ENCODE measurements around the gene PROSER2.

Gene PROSER2

GRCh38 chr10:11885437-11886137, 62.4 kb downstream of the PROSER2 start:
- Histone ChIP-seq H3K4me2 (ENCODE audit: low read length) (no peak overlapping the region), H3K27me3 (ENCODE audit: insufficient read depth, low read length) (no peaks in the 10 kb centered on the region), H3K27ac (ENCODE audit: low read depth, low read length) (no peak overlapping the region), H2BK120ac (ENCODE audit: insufficient read depth, low read length, poor library complexity) (no peak overlapping the region), H3K14ac (ENCODE audit: low read length) (no peak overlapping the region), H2AK5ac (ENCODE audit: low read length) (peak overlapping the region; percentile 34), H4K8ac (ENCODE audit: low read depth, low read length) (no peak overlapping the region), H2BK12ac (ENCODE audit: low read length) (peak overlapping the region; percentile 35), H3K79me1 (ENCODE audit: low read length) (peaks cover 14% of the 10 kb centered on the region), H3K18ac (ENCODE audit: low read length) (no peak overlapping the region), H2AFZ (ENCODE audit: insufficient read depth, low read length, poor library complexity) (no peak overlapping the region), H4K12ac (ENCODE audit: low read depth, low read length) (no peak overlapping the region), H3K4me3 (ENCODE audit: low read depth, low read length) (no peak overlapping the region), H2BK5ac (ENCODE audit: low read depth, low read length, poor library complexity) (no peak overlapping the region), H4K91ac (ENCODE audit: low read depth, low read length) (peak overlapping the region; percentile 44), H3K79me2 (ENCODE audit: control insufficient read depth, insufficient read depth, low read length, poor library complexity) (no peaks in the 10 kb centered on the region), H3K23ac (ENCODE audit: low read length) (no peak overlapping the region), H3K9me3 (ENCODE audit: insufficient read depth, low read depth, low read length) (no peaks in the 10 kb centered on the region), H3K9ac (ENCODE audit: low read length) (no peak overlapping the region), H3K4ac (ENCODE audit: low read depth, low read length) (no peak overlapping the region), H3K4me1 (ENCODE audit: control insufficient read depth in 1 of 2, insufficient read depth in 2 of 2, low read length in 2 of 2) (peaks cover 19 to 26% of the 10 kb centered on the region in 2 experiments), H3K36me3 (ENCODE audit: control insufficient read depth in 1 of 2, insufficient read depth in 2 of 2, low read length in 2 of 2) (no peaks in the 10 kb centered on the region)
- no CpG with 5 or more reads among the region's 13 CpGs for WGBS (ENCODE audit: extremely low coverage, insufficient coverage, insufficient read length)
- DNase-seq, result no peak

- Histone ChIP-seq H3K4me3 (ENCODE audit: low read depth, low read length) (no peak overlapping the region), H4K12ac (ENCODE audit: low read depth, low read length) (no peak overlapping the region), H2AFZ (ENCODE audit: insufficient read depth, low read length, poor library complexity) (no peak overlapping the region), H2BK5ac (ENCODE audit: low read depth, low read length, poor library complexity) (no peak overlapping the region), H3K9me3 (ENCODE audit: insufficient read depth, low read depth, low read length) (no peaks in the 10 kb centered on the region), H3K14ac (ENCODE audit: low read length) (no peak overlapping the region), H3K9ac (ENCODE audit: low read length) (no peak overlapping the region), H3K27ac (ENCODE audit: low read depth, low read length) (no peak overlapping the region), H3K79me1 (ENCODE audit: low read length) (peaks cover 13% of the 10 kb centered on the region), H3K79me2 (ENCODE audit: control insufficient read depth, insufficient read depth, low read length, poor library complexity) (no peaks in the 10 kb centered on the region), H3K4me1 (ENCODE audit: control insufficient read depth in 1 of 2, insufficient read depth in 2 of 2, low read length in 2 of 2) (peaks cover 15 to 23% of the 10 kb centered on the region in 2 experiments), H4K91ac (ENCODE audit: low read depth, low read length) (peak overlapping the region; percentile 44), H3K23ac (ENCODE audit: low read length) (no peak overlapping the region), H3K18ac (ENCODE audit: low read length) (no peak overlapping the region), H2BK12ac (ENCODE audit: low read length) (peak overlapping the region; percentile 35), H2BK120ac (ENCODE audit: insufficient read depth, low read length, poor library complexity) (no peak overlapping the region), H4K8ac (ENCODE audit: low read depth, low read length) (no peak overlapping the region), H3K4me2 (ENCODE audit: low read length) (no peak overlapping the region), H2AK5ac (ENCODE audit: low read length) (peak overlapping the region; percentile 34), H3K27me3 (ENCODE audit: insufficient read depth, low read length) (no peaks in the 10 kb centered on the region), H3K4ac (ENCODE audit: low read depth, low read length) (no peak overlapping the region), H3K36me3 (ENCODE audit: control insufficient read depth in 1 of 2, insufficient read depth in 2 of 2, low read length in 2 of 2) (no peaks in the 10 kb centered on the region)
- DNase-seq, result no peak
- WGBS (ENCODE audit: extremely low coverage, insufficient coverage, insufficient read length), result no CpG with 5 or more reads among the region's 6 CpGs
Measured at GRCh38 chr10:11886138-11886474, 63.0 kb downstream of the PROSER2 start.

- no peak overlapping the region for H2BK5ac ChIP-seq (ENCODE audit: low read depth, low read length, poor library complexity)
- no peak overlapping the region for H4K8ac ChIP-seq (ENCODE audit: low read depth, low read length)
- no peak overlapping the region for H2BK12ac ChIP-seq (ENCODE audit: low read length)
- no peak for DNase-seq
- no peak overlapping the region for H2AK5ac ChIP-seq (ENCODE audit: low read length)
- no peak overlapping the region for H3K9ac ChIP-seq (ENCODE audit: low read length)
- no peak overlapping the region for H3K4me2 ChIP-seq (ENCODE audit: low read length)
- H3K4ac ChIP-seq (ENCODE audit: low read depth, low read length), result no peak overlapping the region
- H2BK120ac ChIP-seq (ENCODE audit: insufficient read depth, low read length, poor library complexity), result no peak overlapping the region
- no peak overlapping the region for H2AFZ ChIP-seq (ENCODE audit: insufficient read depth, low read length, poor library complexity)
- H3K23ac ChIP-seq (ENCODE audit: low read length), result no peak overlapping the region
- H3K27me3 ChIP-seq (ENCODE audit: insufficient read depth, low read length), result no peaks in the 10 kb centered on the region
- H4K91ac ChIP-seq (ENCODE audit: low read depth, low read length), result peak overlapping the region; percentile 7
- H3K36me3 ChIP-seq (ENCODE audit: control insufficient read depth in 1 of 2, insufficient read depth in 2 of 2, low read length in 2 of 2), result no peaks in the 10 kb centered on the region
- no peak overlapping the region for H3K18ac ChIP-seq (ENCODE audit: low read length)
- peaks cover 10 to 17% of the 10 kb centered on the region in 2 experiments for H3K4me1 ChIP-seq (ENCODE audit: control insufficient read depth in 1 of 2, insufficient read depth in 2 of 2, low read length in 2 of 2)
- H3K79me1 ChIP-seq (ENCODE audit: low read length), result peaks cover 7% of the 10 kb centered on the region
- no CpG with 5 or more reads among the region's 12 CpGs for WGBS (ENCODE audit: extremely low coverage, insufficient coverage, insufficient read length)
- no peak overlapping the region for H3K4me3 ChIP-seq (ENCODE audit: low read depth, low read length)
- peak overlapping the region; percentile 1 for H3K14ac ChIP-seq (ENCODE audit: low read length)
- no peak overlapping the region for H4K12ac ChIP-seq (ENCODE audit: low read depth, low read length)
- H3K9me3 ChIP-seq (ENCODE audit: insufficient read depth, low read depth, low read length), result no peaks in the 10 kb centered on the region
- H3K27ac ChIP-seq (ENCODE audit: low read depth, low read length), result no peak overlapping the region
- no peaks in the 10 kb centered on the region for H3K79me2 ChIP-seq (ENCODE audit: control insufficient read depth, insufficient read depth, low read length, poor library complexity)
Measured at GRCh38 chr10:11886851-11887250, 63.7 kb downstream of the PROSER2 start.

GRCh38 chr10:11887381-11888227, 64.4 kb downstream of the PROSER2 start:
- no peak overlapping the region for H3K4ac ChIP-seq (ENCODE audit: low read depth, low read length)
- H3K27me3 ChIP-seq (ENCODE audit: insufficient read depth, low read length), result no peaks in the 10 kb centered on the region
- peak overlapping the region; percentile 7 for H4K91ac ChIP-seq (ENCODE audit: low read depth, low read length)
- H2BK12ac ChIP-seq (ENCODE audit: low read length), result no peak overlapping the region
- H3K14ac ChIP-seq (ENCODE audit: low read length), result no peak overlapping the region
- H3K9me3 ChIP-seq (ENCODE audit: insufficient read depth, low read depth, low read length), result no peaks in the 10 kb centered on the region
- no peak overlapping the region for H3K9ac ChIP-seq (ENCODE audit: low read length)
- no peaks in the 10 kb centered on the region for H3K79me2 ChIP-seq (ENCODE audit: control insufficient read depth, insufficient read depth, low read length, poor library complexity)
- no peak overlapping the region for H4K8ac ChIP-seq (ENCODE audit: low read depth, low read length)
- no peak overlapping the region for H2AK5ac ChIP-seq (ENCODE audit: low read length)
- peaks cover 4 to 10% of the 10 kb centered on the region in 2 experiments for H3K4me1 ChIP-seq (ENCODE audit: control insufficient read depth in 1 of 2, insufficient read depth in 2 of 2, low read length in 2 of 2)
- no peak for DNase-seq
- no peak overlapping the region for H2AFZ ChIP-seq (ENCODE audit: insufficient read depth, low read length, poor library complexity)
- no peak overlapping the region for H3K18ac ChIP-seq (ENCODE audit: low read length)
- no peak overlapping the region for H2BK120ac ChIP-seq (ENCODE audit: insufficient read depth, low read length, poor library complexity)
- peaks cover 7% of the 10 kb centered on the region for H3K79me1 ChIP-seq (ENCODE audit: low read length)
- H2BK5ac ChIP-seq (ENCODE audit: low read depth, low read length, poor library complexity), result no peak overlapping the region
- H3K4me3 ChIP-seq (ENCODE audit: low read depth, low read length), result no peak overlapping the region
- WGBS (ENCODE audit: extremely low coverage, insufficient coverage, insufficient read length), result no CpG with 5 or more reads among the region's 16 CpGs
- no peak overlapping the region for H3K27ac ChIP-seq (ENCODE audit: low read depth, low read length)
- no peak overlapping the region for H4K12ac ChIP-seq (ENCODE audit: low read depth, low read length)
- no peak overlapping the region for H3K23ac ChIP-seq (ENCODE audit: low read length)
- no peak overlapping the region for H3K4me2 ChIP-seq (ENCODE audit: low read length)
- H3K36me3 ChIP-seq (ENCODE audit: control insufficient read depth in 1 of 2, insufficient read depth in 2 of 2, low read length in 2 of 2), result no peaks in the 10 kb centered on the region

Measured in trophoblast cell (in vitro differentiated cells and primary cell).